ENCODE measurements around the gene SCN4A. TPM values are rescaled to one million over a fixed set of nuclear protein-coding genes. Genes with fewer than 3 reads are reported as not detected.

SCN4A gene
- total and polyA plus RNA-seq, 2 of the 13 experiments (the other 11 are each of a cell fraction or from before 2014, with no cell fraction given), result 0.02 to 0.03 TPM

DNA sequence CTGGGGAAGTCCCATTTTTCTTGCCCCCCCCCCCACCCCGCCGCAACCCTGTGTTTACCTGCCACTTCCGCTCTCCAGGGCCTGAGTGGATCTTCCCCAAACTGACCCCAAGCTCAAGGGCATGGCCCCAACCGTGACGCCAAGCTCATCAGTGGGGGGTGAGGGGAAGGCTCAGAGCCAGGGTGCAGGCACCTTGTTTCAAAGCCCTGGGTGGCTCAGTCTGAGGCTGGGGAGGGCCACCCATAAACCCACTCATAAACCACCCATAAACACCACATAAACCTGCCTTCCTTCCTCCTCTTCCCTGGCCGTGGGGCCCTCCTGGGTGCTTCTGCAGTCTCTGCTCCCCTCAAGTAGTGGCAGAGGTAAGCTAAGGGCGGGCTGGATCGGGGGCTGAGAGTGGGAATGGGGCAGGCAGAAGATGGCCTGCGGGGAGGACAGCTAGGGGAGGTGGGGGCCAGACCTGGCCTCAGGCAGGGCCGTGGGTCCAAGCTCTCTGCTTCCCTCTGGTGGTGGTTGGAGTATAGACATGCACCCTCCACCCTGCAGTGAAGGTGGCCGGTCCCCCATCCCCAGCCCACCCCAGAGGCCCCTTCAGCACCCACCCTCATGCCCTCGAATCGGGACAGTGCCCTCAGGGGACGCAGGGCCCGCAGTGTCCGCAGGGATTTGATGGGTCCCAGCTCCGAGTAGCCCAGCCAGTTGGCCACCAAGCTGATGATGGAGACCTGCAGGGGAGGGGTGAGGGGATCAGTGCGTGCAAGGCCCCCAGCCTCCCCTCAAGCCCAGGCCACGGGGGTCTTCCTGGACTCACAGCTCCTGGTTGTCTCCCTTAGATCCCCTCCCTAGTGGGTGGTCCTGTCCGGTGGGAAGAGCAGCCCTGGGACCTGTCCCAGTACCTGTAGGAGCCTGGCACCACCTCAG is 26.0 kb downstream of the SCN4A start (continued):
- TF ChIP-seq KMT2B (CRISPR knock-in tag; IDR thresholded peaks at IDR 0.05), result no peak
- TF ChIP-seq ZSCAN29 (CRISPR knock-in tag; conservative IDR thresholded peaks at IDR 0.05), result no peak
- TF ChIP-seq, protein P1, sequence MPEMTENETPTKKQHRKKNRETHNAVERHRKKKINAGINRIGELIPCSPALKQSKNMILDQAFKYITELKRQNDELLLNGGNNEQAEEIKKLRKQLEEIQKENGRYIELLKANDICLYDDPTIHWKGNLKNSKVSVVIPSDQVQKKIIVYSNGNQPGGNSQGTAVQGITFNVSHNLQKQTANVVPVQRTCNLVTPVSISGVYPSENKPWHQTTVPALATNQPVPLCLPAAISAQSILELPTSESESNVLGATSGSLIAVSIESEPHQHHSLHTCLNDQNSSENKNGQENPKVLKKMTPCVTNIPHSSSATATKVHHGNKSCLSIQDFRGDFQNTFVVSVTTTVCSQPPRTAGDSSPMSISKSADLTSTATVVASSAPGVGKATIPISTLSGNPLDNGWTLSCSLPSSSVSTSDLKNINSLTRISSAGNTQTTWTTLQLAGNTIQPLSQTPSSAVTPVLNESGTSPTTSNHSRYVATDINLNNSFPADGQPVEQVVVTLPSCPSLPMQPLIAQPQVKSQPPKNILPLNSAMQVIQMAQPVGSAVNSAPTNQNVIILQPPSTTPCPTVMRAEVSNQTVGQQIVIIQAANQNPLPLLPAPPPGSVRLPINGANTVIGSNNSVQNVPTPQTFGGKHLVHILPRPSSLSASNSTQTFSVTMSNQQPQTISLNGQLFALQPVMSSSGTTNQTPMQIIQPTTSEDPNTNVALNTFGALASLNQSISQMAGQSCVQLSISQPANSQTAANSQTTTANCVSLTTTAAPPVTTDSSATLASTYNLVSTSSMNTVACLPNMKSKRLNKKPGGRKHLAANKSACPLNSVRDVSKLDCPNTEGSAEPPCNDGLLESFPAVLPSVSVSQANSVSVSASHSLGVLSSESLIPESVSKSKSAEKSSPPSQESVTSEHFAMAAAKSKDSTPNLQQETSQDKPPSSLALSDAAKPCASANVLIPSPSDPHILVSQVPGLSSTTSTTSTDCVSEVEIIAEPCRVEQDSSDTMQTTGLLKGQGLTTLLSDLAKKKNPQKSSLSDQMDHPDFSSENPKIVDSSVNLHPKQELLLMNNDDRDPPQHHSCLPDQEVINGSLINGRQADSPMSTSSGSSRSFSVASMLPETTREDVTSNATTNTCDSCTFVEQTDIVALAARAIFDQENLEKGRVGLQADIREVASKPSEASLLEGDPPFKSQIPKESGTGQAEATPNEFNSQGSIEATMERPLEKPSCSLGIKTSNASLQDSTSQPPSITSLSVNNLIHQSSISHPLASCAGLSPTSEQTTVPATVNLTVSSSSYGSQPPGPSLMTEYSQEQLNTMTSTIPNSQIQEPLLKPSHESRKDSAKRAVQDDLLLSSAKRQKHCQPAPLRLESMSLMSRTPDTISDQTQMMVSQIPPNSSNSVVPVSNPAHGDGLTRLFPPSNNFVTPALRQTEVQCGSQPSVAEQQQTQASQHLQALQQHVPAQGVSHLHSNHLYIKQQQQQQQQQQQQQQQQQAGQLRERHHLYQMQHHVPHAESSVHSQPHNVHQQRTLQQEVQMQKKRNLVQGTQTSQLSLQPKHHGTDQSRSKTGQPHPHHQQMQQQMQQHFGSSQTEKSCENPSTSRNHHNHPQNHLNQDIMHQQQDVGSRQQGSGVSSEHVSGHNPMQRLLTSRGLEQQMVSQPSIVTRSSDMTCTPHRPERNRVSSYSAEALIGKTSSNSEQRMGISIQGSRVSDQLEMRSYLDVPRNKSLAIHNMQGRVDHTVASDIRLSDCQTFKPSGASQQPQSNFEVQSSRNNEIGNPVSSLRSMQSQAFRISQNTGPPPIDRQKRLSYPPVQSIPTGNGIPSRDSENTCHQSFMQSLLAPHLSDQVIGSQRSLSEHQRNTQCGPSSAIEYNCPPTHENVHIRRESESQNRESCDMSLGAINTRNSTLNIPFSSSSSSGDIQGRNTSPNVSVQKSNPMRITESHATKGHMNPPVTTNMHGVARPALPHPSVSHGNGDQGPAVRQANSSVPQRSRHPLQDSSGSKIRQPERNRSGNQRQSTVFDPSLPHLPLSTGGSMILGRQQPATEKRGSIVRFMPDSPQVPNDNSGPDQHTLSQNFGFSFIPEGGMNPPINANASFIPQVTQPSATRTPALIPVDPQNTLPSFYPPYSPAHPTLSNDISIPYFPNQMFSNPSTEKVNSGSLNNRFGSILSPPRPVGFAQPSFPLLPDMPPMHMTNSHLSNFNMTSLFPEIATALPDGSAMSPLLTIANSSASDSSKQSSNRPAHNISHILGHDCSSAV (CRISPR knock-in tag; IDR thresholded peaks at IDR 0.05; ENCODE audit: borderline replicate concordance), result no peak
- no peak for TF ChIP-seq ZNF3 (CRISPR knock-in tag; IDR thresholded peaks at IDR 0.05)
- no peak for TF ChIP-seq MBD4 (IDR thresholded peaks at IDR 0.05; ENCODE audit: borderline replicate concordance, low read length)
- TF ChIP-seq, protein P2, sequence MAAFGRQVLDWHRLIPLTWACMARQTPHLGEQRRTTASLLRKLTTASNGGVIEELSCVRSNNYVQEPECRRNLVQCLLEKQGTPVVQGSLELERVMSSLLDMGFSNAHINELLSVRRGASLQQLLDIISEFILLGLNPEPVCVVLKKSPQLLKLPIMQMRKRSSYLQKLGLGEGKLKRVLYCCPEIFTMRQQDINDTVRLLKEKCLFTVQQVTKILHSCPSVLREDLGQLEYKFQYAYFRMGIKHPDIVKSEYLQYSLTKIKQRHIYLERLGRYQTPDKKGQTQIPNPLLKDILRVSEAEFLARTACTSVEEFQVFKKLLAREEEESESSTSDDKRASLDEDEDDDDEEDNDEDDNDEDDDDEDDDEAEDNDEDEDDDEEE (CRISPR knock-in tag; IDR thresholded peaks at IDR 0.05), result no peak; the same call in 1 of the 2 replicates
- no peak for TF ChIP-seq HCFC1 (IDR thresholded peaks at IDR 0.05; ENCODE audit: low read depth, low read length)
- TF ChIP-seq FOXP1 (IDR thresholded peaks at IDR 0.05), result no peak
- TF ChIP-seq FOXP1 (CRISPR knock-in tag; IDR thresholded peaks at IDR 0.05), result no peak
- TF ChIP-seq, protein P3, sequence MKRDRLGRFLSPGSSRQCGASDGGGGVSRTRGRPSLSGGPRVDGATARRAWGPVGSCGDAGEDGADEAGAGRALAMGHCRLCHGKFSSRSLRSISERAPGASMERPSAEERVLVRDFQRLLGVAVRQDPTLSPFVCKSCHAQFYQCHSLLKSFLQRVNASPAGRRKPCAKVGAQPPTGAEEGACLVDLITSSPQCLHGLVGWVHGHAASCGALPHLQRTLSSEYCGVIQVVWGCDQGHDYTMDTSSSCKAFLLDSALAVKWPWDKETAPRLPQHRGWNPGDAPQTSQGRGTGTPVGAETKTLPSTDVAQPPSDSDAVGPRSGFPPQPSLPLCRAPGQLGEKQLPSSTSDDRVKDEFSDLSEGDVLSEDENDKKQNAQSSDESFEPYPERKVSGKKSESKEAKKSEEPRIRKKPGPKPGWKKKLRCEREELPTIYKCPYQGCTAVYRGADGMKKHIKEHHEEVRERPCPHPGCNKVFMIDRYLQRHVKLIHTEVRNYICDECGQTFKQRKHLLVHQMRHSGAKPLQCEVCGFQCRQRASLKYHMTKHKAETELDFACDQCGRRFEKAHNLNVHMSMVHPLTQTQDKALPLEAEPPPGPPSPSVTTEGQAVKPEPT (CRISPR knock-in tag; IDR thresholded peaks at IDR 0.05; ENCODE audit: low read depth), result 0 out of 2 replicates have a peak, but pooled peaks have one; percentile 54
- TF ChIP-seq, protein P4, sequence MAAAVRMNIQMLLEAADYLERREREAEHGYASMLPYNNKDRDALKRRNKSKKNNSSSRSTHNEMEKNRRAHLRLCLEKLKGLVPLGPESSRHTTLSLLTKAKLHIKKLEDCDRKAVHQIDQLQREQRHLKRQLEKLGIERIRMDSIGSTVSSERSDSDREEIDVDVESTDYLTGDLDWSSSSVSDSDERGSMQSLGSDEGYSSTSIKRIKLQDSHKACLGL (CRISPR knock-in tag; IDR thresholded peaks at IDR 0.05), result 0 out of 2 replicates have a peak, but pooled peaks have one; percentile 29
- no peak for TF ChIP-seq ZNF703 (CRISPR knock-in tag; IDR thresholded peaks at IDR 0.05; ENCODE audit: borderline replicate concordance)
- no peak for TF ChIP-seq NR2F1 (CRISPR knock-in tag; IDR thresholded peaks at IDR 0.05)
- no peak for TF ChIP-seq ISX (CRISPR knock-in tag; conservative IDR thresholded peaks at IDR 0.05)
- TF ChIP-seq, protein P5, sequence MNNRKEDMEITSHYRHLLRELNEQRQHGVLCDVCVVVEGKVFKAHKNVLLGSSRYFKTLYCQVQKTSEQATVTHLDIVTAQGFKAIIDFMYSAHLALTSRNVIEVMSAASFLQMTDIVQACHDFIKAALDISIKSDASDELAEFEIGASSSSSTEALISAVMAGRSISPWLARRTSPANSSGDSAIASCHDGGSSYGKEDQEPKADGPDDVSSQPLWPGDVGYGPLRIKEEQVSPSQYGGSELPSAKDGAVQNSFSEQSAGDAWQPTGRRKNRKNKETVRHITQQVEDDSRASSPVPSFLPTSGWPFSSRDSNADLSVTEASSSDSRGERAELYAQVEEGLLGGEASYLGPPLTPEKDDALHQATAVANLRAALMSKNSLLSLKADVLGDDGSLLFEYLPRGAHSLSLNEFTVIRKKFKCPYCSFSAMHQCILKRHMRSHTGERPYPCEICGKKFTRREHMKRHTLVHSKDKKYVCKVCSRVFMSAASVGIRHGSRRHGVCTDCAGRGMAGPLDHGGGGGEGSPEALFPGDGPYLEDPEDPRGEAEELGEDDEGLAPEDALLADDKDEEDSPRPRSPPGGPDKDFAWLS (CRISPR knock-in tag; IDR thresholded peaks at IDR 0.05; ENCODE audit: borderline replicate concordance), result 0 out of 2 replicates have a peak, but pooled peaks have one; percentile 48

All from HepG2 (cell line).